GM19463 (cell line): Measurements from ENCODE around the gene RPA3.
"Not testable (repeated sequence)": the region's sequence is repeated elsewhere in the genome, so short reads cannot be mapped to it uniquely, and the experiment has no call there.

Source experiments
- ATAC-seq: cut with Tn5 transposase; IDR thresholded peaks from one replicate; pipeline ENCODE4 v1.9.1; 2021; ENCODE audit warnings: mild to moderate bottlenecking, moderate library complexity; ENCODE audit not compliant: unreplicated experiment

RPA3 gene

GRCh38 chr7:7695111-7695817 lies 23.1 kb downstream of the RPA3 start:
- ATAC-seq = no peak

DNA sequence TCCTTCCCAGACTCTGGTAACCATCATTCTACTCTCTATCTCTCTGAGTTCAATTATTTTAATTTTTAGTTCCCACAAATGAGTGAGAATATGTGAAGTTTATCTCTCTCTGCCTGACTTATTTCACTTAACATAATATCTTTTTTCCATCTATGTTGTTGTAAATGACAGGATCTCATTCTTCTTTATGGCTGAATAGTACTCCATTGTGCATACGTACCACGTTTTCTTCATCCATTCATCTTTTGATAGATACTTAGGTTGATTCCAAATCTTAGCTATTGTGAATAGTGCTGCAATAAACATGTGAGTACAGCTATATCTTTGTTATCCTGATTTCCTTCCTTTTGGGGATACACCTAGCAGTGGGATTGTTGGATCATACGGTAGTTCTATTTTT lies 23.9 kb downstream of the RPA3 start:
- ATAC-seq = no peak

- ATAC-seq = no peak
Measured at GRCh38 chr7:7693881-7694280, 24.5 kb downstream of the RPA3 start.

DNA sequence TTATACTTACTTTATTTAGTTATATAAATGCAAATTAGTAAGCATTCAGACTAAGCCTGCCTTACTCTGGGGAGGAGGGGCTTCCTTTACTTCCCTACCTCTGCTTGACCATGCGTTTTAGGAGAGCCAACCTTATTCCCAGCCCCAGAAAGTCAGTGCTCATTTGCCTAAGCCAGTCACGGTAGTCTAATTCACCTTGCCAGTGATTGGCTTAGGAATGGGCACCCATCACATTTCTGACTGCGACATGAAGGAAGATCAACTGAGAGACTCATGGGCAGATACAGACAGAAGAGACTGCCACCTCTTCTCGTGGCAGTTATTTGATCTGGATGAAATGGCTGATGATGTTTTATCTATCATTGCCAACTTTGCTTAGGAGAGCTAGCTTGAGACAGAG lies 29.5 kb downstream of the RPA3 start:
- ATAC-seq = no peak

DNA sequence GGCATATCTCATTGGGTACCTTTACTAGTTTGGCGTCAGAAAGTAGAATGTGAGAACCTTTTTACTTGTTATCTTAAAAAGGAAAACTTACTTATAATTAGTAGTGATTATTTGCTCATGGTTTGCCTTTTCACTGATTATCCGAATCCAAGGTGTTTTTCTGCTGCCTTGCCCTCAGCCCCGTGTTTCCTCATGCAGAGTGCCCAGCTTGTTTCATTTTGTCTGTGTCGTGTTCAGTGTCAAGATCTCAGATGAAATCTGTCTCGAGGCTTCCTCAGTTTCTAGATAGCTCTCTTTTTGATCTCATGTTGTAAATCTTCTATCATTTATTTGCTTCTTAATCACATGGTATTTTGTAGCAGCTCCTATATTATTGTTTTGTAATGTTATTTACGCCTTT lies 30.1 kb downstream of the RPA3 start:
- ATAC-seq = no peak

DNA sequence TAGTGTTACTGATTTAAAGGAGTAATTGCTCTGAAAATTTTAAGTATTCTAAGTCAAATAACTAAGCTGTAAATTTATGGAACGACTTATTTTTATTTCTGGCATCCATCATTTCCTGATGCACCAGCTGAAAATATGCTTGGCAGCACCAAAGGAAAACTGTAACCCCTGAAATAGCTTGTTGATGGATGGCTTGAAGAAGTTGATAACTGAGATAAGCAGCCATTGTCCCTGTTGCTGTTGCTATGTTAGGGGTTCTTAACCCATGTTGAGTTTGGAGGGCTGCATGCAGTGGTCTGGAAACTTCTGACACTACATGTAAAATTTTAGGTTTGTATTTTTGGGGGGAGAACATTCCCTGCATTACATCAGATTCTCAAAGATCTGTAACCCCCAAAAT lies 30.6 kb downstream of the RPA3 start:
- no peak for ATAC-seq

DNA sequence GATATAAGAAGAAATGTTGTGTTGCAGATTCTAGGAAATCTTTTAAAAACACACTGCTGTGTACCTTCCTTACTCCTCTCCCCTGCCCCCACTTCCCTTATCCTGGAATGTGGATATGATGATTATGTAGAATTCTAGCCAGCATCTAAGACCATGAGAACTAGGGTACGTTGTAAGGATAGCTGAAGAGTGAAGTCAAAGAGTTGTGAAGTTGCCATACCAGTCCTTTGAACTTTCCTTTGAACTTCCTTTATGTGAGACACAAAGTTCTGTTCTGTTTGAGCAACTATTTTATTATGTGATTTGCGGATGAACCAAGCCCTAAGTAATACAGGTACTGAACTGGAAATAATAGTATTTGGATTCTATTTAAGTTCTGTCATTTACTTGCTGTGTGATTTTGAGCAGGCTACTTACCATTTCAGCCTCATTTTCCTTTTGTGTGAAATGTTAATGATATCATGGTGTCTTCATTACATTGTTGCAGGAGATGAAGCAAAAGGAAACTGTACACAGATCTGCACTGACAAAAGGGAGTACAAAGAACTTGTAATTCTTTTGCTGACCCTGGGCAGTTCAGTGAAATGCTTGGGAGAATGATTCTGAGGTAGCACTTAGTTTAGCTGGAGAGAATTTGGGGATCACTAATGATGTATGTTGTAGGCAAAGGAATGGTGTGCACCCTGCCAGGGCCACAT lies 31.4 kb downstream of the RPA3 start:
- no peak for ATAC-seq

- no peak for ATAC-seq
Measured at GRCh38 chr7:7682861-7683260, 35.5 kb downstream of the RPA3 start.

DNA sequence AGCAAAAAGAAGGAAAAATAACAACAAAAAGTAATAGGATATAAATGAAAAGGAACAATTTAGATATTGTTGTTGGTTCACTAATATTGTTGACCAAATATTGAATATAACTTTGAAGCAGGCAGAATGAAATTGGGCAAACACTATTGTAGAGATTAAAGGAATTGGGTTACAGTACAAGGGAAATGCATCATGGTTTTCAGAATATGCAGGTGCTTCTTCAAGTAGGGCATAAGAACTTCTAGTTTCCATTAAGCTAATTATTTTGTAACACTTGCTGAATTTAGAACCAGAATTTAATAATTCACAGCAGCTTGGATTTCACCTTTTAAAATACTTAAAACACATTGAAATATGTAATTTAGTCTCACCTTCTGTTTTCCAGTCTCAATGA lies 36.5 kb downstream of the RPA3 start:
- no peak for ATAC-seq

GRCh38 chr7:7681191-7681935 lies 37.0 kb downstream of the RPA3 start:
- peak; percentile 95 for ATAC-seq

DNA sequence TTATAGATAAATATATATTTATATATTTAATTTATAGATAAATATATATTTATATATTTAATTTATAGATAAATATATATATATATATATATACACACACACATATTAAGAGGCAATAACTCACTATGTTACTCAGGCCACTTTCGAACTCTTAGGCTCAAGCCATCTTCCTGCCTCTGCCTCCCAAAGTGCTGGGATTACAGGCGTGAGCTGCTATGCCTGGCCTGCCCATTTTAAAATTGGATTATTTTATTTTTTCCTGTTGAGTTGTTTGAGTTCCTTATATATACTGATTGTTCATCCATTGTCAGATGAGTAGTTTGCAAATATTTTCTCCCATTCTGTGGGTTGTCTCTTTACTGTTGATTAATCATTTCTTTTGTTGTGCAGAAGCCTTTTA lies 38.8 kb downstream of the RPA3 start:
- ATAC-seq = not testable (repeated sequence)

DNA sequence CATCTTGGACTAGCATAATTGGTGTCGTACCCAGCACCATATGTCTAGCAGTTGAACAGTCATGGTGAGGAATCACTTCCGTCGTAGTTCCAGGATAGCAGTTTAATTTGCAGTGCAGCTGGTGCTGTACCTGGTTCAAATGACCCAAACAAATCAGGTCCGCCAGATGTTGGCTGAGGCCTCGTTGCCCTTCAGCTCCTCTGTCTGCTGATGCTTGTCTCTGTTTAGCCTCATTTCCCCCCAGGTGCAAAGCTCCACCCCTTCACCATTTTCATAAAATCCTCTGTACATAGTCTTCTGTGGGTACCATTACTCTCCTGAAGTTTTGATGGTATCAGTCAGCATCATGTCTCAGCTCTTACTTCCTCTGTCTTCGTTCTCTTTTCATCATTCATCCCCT lies 42.7 kb downstream of the RPA3 start:
- no peak for ATAC-seq

- ATAC-seq = no peak
Measured at GRCh38 chr7:7673240-7673550, 45.2 kb downstream of the RPA3 start.

GRCh38 chr7:7672545-7673239 lies 45.7 kb downstream of the RPA3 start:
- no peak for ATAC-seq

DNA sequence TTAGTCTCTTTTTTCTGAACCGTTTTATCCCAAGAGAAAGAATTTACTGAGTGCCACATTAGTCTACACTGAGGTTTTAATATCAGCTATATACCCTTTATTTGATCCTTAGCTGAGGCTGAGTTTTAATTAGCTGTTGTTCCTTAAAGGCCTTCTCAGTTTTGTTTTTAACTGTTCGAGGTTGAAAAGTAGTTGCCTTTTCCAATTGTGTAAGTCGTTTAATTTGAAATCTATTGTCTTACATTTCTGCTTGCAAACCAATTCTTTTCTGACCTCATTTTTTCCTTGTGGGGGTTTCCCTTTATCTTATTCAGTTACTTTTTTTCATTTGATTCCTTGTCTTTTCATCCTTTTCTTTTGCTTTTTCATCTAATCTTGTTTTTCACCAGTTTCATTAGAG lies 47.0 kb downstream of the RPA3 start:
- no peak for ATAC-seq

GRCh38 chr7:7670490-7670889 lies 47.9 kb downstream of the RPA3 start:
- no peak for ATAC-seq

GRCh38 chr7:7668706-7669105 lies 49.7 kb downstream of the RPA3 start:
- no peak for ATAC-seq

DNA sequence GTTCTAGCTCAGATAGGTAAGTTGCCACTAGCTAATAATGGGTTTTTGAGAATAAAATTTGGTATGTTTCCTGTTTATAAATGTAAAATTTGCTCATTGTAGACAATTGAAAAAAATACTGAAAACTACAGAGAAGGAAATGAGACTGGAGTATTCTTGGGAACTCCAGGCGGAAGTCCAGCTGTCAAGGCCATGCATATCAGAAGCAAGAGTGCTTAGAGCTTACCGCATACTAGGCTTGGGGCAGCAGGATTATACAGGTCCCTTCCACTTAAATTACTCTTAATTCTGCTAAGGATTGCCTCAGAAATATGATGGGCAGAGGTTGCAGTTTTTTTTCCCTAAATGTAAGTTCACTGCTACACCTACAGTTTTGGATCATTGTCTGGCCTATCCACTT lies 51.2 kb downstream of the RPA3 start:
- ATAC-seq = no peak

DNA sequence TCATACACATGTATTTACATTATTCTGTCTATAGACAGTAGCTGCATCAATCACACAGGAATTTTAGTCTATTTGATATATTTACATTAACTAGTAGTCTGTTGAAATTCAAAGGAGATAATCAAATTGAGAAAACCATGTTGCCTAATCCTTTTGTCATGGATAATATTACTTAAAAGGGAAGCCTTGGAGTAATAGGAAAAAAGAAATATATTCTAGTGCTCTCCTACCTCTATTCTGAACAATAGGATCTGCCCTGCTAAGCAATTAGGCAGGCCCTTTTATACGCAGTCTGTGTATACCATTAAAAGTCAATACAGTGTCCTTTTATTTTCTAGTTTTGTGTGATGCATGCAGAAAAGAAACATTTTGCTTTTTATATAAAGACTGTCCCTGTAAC lies 53.4 kb downstream of the RPA3 start:
- ATAC-seq = no peak

DNA sequence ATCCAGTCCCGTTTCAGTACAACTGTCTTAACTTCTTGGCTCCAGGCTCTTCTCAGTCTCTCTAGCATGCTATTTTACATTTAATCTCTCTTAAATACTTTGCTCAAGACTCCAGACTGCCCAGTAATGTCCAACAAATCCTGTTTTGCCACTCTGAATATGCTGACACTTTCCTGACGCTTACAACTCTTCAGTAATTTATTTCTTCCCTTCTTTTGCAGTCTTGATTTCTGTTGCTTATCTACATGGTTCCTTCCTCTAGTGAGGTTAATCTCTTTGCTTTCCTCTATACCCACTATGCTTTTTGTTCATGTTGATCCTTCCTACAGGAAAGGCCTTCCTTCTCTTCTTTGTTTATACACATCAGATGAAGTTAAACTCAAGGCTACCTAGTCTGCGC lies 54.1 kb downstream of the RPA3 start:
- ATAC-seq = no peak

DNA sequence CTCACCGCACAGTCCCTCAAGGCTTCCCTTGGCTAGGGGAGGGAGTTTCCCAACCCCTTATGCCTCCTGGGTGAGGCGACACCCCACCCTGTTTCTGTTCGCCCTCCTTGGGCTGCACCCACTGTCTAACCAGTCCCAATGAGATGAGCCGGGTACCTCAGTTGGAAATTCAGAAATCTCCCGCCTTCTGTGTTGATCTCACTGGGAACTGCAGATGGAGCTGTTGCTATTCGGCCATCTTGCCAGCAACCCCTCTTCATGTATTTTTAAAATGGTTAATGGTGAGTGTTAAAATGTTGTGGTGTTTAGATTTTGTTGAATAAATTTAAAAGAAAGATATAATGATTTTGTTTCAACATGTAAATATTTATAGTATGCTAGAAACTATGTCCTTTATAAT lies 55.9 kb downstream of the RPA3 start:
- no peak for ATAC-seq

DNA sequence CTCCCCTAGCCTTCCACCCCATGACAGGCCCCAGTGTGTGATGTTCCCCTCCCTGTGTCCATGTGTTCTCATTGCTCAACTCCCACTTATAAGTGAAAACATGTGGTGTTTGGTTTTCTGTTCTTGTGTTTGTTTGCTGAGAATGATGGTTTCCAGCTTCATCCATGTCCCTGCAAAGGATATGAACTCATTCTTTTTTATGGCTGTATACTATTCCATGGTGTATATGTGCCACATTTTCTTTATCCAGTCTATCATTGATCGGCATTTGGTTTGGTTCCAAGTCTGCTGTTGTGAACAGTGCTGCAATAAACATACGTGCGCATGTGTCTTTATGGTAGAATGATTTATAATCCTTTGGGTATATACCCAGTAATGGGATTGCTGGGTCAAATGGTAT lies 61.9 kb downstream of the RPA3 start:
- not testable (repeated sequence) for ATAC-seq
